Pons (tissue), 1 donor: ENCODE results near the gene HAT1.

Source experiments
- DNase-seq: peaks from one replicate; pipeline ENCODE4 v3.0.0-alpha.2; 2016; ENCODE audit warnings: low spot score

The HAT1 gene

GRCh38 chr2:171921970-171922229 lies 361 bp upstream of the HAT1 start:
- no peak for DNase-seq

GRCh38 chr2:171923206-171923605 lies 945 bp downstream of the HAT1 start:
- DNase-seq = no peak

GRCh38 chr2:171924170-171924942 lies 2.1 kb downstream of the HAT1 start:
- DNase-seq = no peak

- DNase-seq = no peak
Measured at GRCh38 chr2:171930385-171930784, 8.1 kb downstream of the HAT1 start.

- DNase-seq = no peak
Measured at GRCh38 chr2:171939058-171939742, 16.9 kb downstream of the HAT1 start.

GRCh38 chr2:171939743-171940071 lies 17.4 kb downstream of the HAT1 start:
- no peak for DNase-seq

GRCh38 chr2:171941316-171941699 lies 19.0 kb downstream of the HAT1 start:
- no peak for DNase-seq

- DNase-seq = no peak
Measured at GRCh38 chr2:171943869-171944268, 21.6 kb downstream of the HAT1 start.

- no peak for DNase-seq
Measured at GRCh38 chr2:171952276-171952675, 30.0 kb downstream of the HAT1 start.

GRCh38 chr2:171952748-171953147 lies 30.5 kb downstream of the HAT1 start:
- DNase-seq = no peak

- peak; percentile 36 for DNase-seq
Measured at GRCh38 chr2:171956135-171956825, 34.0 kb downstream of the HAT1 start.

GRCh38 chr2:171957061-171957460 lies 34.8 kb downstream of the HAT1 start:
- DNase-seq = no peak

GRCh38 chr2:171958475-171958874 lies 36.2 kb downstream of the HAT1 start:
- DNase-seq = no peak

GRCh38 chr2:171959998-171960397 lies 37.7 kb downstream of the HAT1 start:
- DNase-seq = no peak

GRCh38 chr2:171960570-171960969 lies 38.3 kb downstream of the HAT1 start:
- no peak for DNase-seq

- no peak for DNase-seq
Measured at GRCh38 chr2:171963198-171963597, 40.9 kb downstream of the HAT1 start.

- no peak for DNase-seq
Measured at GRCh38 chr2:171964308-171964707, 42.0 kb downstream of the HAT1 start.

- no peak for DNase-seq
Measured at GRCh38 chr2:171965238-171965637, 43.0 kb downstream of the HAT1 start.

GRCh38 chr2:171965661-171966060 lies 43.4 kb downstream of the HAT1 start:
- no peak for DNase-seq

GRCh38 chr2:171966235-171966634 lies 44.0 kb downstream of the HAT1 start:
- no peak for DNase-seq

- no peak for DNase-seq
Measured at GRCh38 chr2:171966688-171967087, 44.4 kb downstream of the HAT1 start.

- no peak for DNase-seq
Measured at GRCh38 chr2:171968509-171968908, 46.2 kb downstream of the HAT1 start.

GRCh38 chr2:171972329-171972982 lies 50.2 kb downstream of the HAT1 start:
- DNase-seq = no peak
